Spleen (tissue), 7 donors: ENCODE data around the gene CDC34.

Experiments used
- CTCF ChIP-seq, 11 experiments: fragments of 200-600 bp in 7 of 11; fragments of 450-650 bp in 4 of 11; sonication (generic) in 4 of 11; IDR thresholded peaks in 8 of 11; conservative IDR thresholded peaks in 3 of 11; 1 replicate in 7 of 11; 2 replicates in 4 of 11; pipeline versions ENCODE4 v1.4.0 to v1.8.0; 2016 to 2021; ENCODE audit warnings: antibody characterized with exemption in 11 of 11, inconsistent platforms in 4 of 11, mild to moderate bottlenecking in 1 of 11
- POLR2AphosphoS5 ChIP-seq, 3 donors: sonication (generic); formaldehyde crosslinking; IDR thresholded peaks; one replicate each; pipeline ENCODE4 v1.5.1; 2017; ENCODE audit warnings: antibody characterized with exemption in 3 of 3
- donor health status: DM: no; HTN: no; CAD: no; lungs with moderate emphysema.
- donor health status: DM: no; HTN: no; CAD: no.
- donor health status: DM: no; HTN: no; CAD: no.

- no peak for TF ChIP-seq CTCF (IDR thresholded peaks at IDR 0.05 in 8 of 11, conservative IDR thresholded peaks at IDR 0.05 in 3 of 11)
- TF ChIP-seq POLR2AphosphoS5 (IDR thresholded peaks at IDR 0.05) = no peak
Measured at GRCh38 chr19:498977-499623, 32.5 kb upstream of the CDC34 start.
